Endodermal cell (in vitro differentiated cells): ENCODE measurements around the gene MTMR8. TPM values are rescaled to one million over a fixed set of nuclear protein-coding genes. Genes with fewer than 3 reads are reported as not detected.

Experiments used
- DNase-seq: peaks from one replicate; pipeline ENCODE4 v3.0.0-alpha.2; 2017
- H3K27ac ChIP-seq: 2 replicates; pipeline ENCODE4 v1.5.1; 2013; ENCODE audit warnings: mild to moderate bottlenecking, low read depth, low read length, moderate library complexity
- H3K27me3 ChIP-seq: 2 replicates; pipeline ENCODE4 v1.6.1; 2013; ENCODE audit warnings: mild to moderate bottlenecking, low read length, moderate library complexity; ENCODE audit not compliant: insufficient read depth, control insufficient read depth, poor library complexity, severe bottlenecking
- H3K36me3 ChIP-seq: 2 replicates; pipeline ENCODE4 v1.7.0; 2013; ENCODE audit warnings: mild to moderate bottlenecking, low read length, moderate library complexity; ENCODE audit not compliant: control insufficient read depth, insufficient read depth
- H3K4me1 ChIP-seq: one replicate; pipeline ENCODE4 v1.7.0; 2013; ENCODE audit warnings: low read length; ENCODE audit not compliant: control insufficient read depth, insufficient read depth
- H3K4me3 ChIP-seq: 2 replicates; pipeline ENCODE4 v1.5.1; 2013; ENCODE audit warnings: mild to moderate bottlenecking, low read length, moderate library complexity
- H3K9ac ChIP-seq: 2 replicates; pipeline ENCODE4 v1.6.1; 2013; ENCODE audit warnings: mild to moderate bottlenecking, low read length, moderate library complexity; ENCODE audit not compliant: poor library complexity, severe bottlenecking; ENCODE audit errors: extremely low read depth
- H3K9me3 ChIP-seq: 2 replicates; pipeline ENCODE4 v1.6.1; 2013; ENCODE audit warnings: mild to moderate bottlenecking, low read length, moderate library complexity; ENCODE audit not compliant: control insufficient read depth
- H3K27ac Mint-ChIP-seq: 2 replicates; pipeline ENCODE4 v1.8.0; 2020; ENCODE audit warnings: mixed read lengths
- H3K27me3 Mint-ChIP-seq: 2 replicates; pipeline ENCODE4 v1.8.0; 2021; ENCODE audit warnings: mild to moderate bottlenecking, mixed read lengths; ENCODE audit not compliant: insufficient read depth
- H3K36me3 Mint-ChIP-seq: 2 replicates; pipeline ENCODE4 v1.8.0; 2020; ENCODE audit warnings: low read depth, mixed read lengths
- H3K4me1 Mint-ChIP-seq: 2 replicates; pipeline ENCODE4 v1.8.0; 2020; ENCODE audit warnings: mixed read lengths
- H3K4me3 Mint-ChIP-seq: 2 replicates; pipeline ENCODE4 v1.8.0; 2020; ENCODE audit warnings: mild to moderate bottlenecking, moderate library complexity, mixed read lengths
- H3K9me3 Mint-ChIP-seq: 2 replicates; pipeline ENCODE4 v1.8.0; 2020; ENCODE audit warnings: mild to moderate bottlenecking, mixed read lengths
- CTCF ChIP-seq: fragments of 200-600 bp; sonication (generic); conservative IDR thresholded peaks from 2 replicates; pipeline ENCODE4 v1.5.0; 2021; ENCODE audit warnings: antibody characterized with exemption, mild to moderate bottlenecking
- whole genome bisulfite sequencing, 2 experiments: methylation state at CpG; one replicate each; pipeline versions ENCODE4 v1.1.5 to v1.1.7; 2013; ENCODE audit warnings: missing lambda C conversion rate in 2 of 2, mixed read lengths in 1 of 2; ENCODE audit not compliant: insufficient coverage in 1 of 2, insufficient read length in 1 of 2; 5-methylcytosine and 5-hydroxymethylcytosine counted together
- total RNA-seq, 2 donors: library from RNA; stranded (reverse); fragmentation: NEBNext Ultra II Directional in 1 of 2; extraction: Animal tissue kit (Norgen Biotek cat#: 25700) in 1 of 2; gene quantifications; 2 replicates in 1 of 2; 3 replicates in 1 of 2; pipeline ENCODE4 v1.2.1, GENCODE V29; 2021

Gene MTMR8
- total RNA-seq, 2 donors from 2014 or later = 4.0 to 4.3 TPM

GRCh38 chrX:64379924-64380323 is 15.3 kb downstream of the MTMR8 start:
- WGBS, 2 experiments = 100% methylated on average over 1 of the region's 1 CpG; no CpG with 5 or more reads in 1 of the 2 experiments
- Mint-ChIP-seq H3K27me3 (no peaks in the 10 kb centered on the region), H3K36me3 (peaks cover 17% of the 10 kb centered on the region), H3K4me3 (no peak overlapping the region), H3K9me3 (peaks cover 82% of the 10 kb centered on the region), H3K27ac (no peak overlapping the region), H3K4me1 (no peaks in the 10 kb centered on the region)
- Histone ChIP-seq H3K27ac (no peak overlapping the region), H3K4me3 (no peak overlapping the region), H3K9me3 (no peaks in the 10 kb centered on the region), H3K27me3 (no peaks in the 10 kb centered on the region), H3K4me1 (no peaks in the 10 kb centered on the region), H3K36me3 (no peaks in the 10 kb centered on the region), H3K9ac (no peak overlapping the region)
- TF ChIP-seq CTCF = no peak
- no peak for DNase-seq

GRCh38 chrX:64377753-64378152 is 17.5 kb downstream of the MTMR8 start:
- Histone ChIP-seq H3K27ac (no peak overlapping the region), H3K36me3 (no peaks in the 10 kb centered on the region), H3K9me3 (no peaks in the 10 kb centered on the region), H3K9ac (no peak overlapping the region), H3K27me3 (no peaks in the 10 kb centered on the region), H3K4me1 (no peaks in the 10 kb centered on the region), H3K4me3 (no peak overlapping the region)
- no peak overlapping the region for H3K27ac Mint-ChIP-seq
- 97 to 100% methylated on average over 1 to 3 of the region's 3 CpGs for WGBS, 2 experiments
- peaks cover 17% of the 10 kb centered on the region for H3K36me3 Mint-ChIP-seq
- peaks cover 76% of the 10 kb centered on the region for H3K9me3 Mint-ChIP-seq
- no peaks in the 10 kb centered on the region for H3K4me1 Mint-ChIP-seq
- DNase-seq = no peak
- no peak for TF ChIP-seq CTCF
- H3K27me3 Mint-ChIP-seq = no peaks in the 10 kb centered on the region
- no peak overlapping the region for H3K4me3 Mint-ChIP-seq

- Histone ChIP-seq H3K4me3 (no peak overlapping the region), H3K27ac (no peak overlapping the region), H3K4me1 (no peaks in the 10 kb centered on the region), H3K36me3 (no peaks in the 10 kb centered on the region), H3K9me3 (no peaks in the 10 kb centered on the region), H3K27me3 (no peaks in the 10 kb centered on the region), H3K9ac (no peak overlapping the region)
- Mint-ChIP-seq H3K4me3 (no peak overlapping the region), H3K27ac (no peak overlapping the region), H3K4me1 (no peaks in the 10 kb centered on the region), H3K27me3 (no peaks in the 10 kb centered on the region), H3K36me3 (peaks cover 3% of the 10 kb centered on the region), H3K9me3 (peaks cover 47% of the 10 kb centered on the region)
- DNase-seq = no peak
- no peak for TF ChIP-seq CTCF
- WGBS, 2 experiments = 90% methylated on average over 5 of the region's 5 CpGs; no CpG with 5 or more reads in 1 of the 2 experiments
Observed at GRCh38 chrX:64352081-64352480, 43.2 kb downstream of the MTMR8 start.
